K562 (cell line): ENCODE results near the gene ASZ1. TPM values are rescaled to one million over a fixed set of nuclear protein-coding genes. Genes with fewer than 3 reads are reported as not detected.

Experiments used
- BCL6 ChIP-seq: fragments of 250-450 bp; sonication (Bioruptor Pico); IDR thresholded peaks from 2 replicates; pipeline ENCODE4 v1.4.0; 2020
- C11orf30 ChIP-seq: fragments of 450-650 bp; IDR thresholded peaks from 2 replicates; pipeline ENCODE4 v1.6.1; 2016; ENCODE audit warnings: low read depth, mild to moderate bottlenecking
- CBX2 ChIP-seq: fragments of 200-600 bp; sonication (generic); IDR thresholded peaks from one replicate; pipeline ENCODE4 v1.6.1; 2012; ENCODE audit warnings: mild to moderate bottlenecking, low read length, inconsistent platforms; ENCODE audit not compliant: insufficient read depth, poor library complexity, severe bottlenecking
- CEBPB ChIP-seq: fragments of 450-650 bp; IDR thresholded peaks from 2 replicates; pipeline ENCODE4 v1.6.1; 2016; ENCODE audit warnings: missing genetic modification characterization, missing compliant biosample characterization
- CHD2 ChIP-seq: IDR thresholded peaks from 2 replicates; pipeline ENCODE4 v1.6.1; 2011; ENCODE audit warnings: low read depth, low read length
- CHD4 ChIP-seq: fragments of 200-600 bp; sonication (generic); IDR thresholded peaks from 3 replicates; pipeline ENCODE4 v1.6.1; 2012; ENCODE audit warnings: low read depth, mild to moderate bottlenecking, mixed read lengths, low read length, inconsistent platforms; ENCODE audit not compliant: insufficient read depth, insufficient replicate concordance, poor library complexity, severe bottlenecking
- CTCFL ChIP-seq: IDR thresholded peaks from 2 replicates; pipeline ENCODE4 v1.6.1; 2011; ENCODE audit warnings: borderline replicate concordance, low read depth, mild to moderate bottlenecking, moderate library complexity, low read length; ENCODE audit not compliant: insufficient read depth, poor library complexity, severe bottlenecking
- EGR1 ChIP-seq: fragments of 450-650 bp; conservative IDR thresholded peaks from 2 replicates; pipeline ENCODE4 v1.6.1; 2017; ENCODE audit warnings: mild to moderate bottlenecking
- PML ChIP-seq: IDR thresholded peaks from 2 replicates; pipeline ENCODE4 v1.6.1; 2012; ENCODE audit warnings: low read length, inconsistent platforms
- SIN3B ChIP-seq: fragments of 450-650 bp; IDR thresholded peaks from 2 replicates; pipeline ENCODE4 v1.6.1; 2017; ENCODE audit warnings: low read depth, mild to moderate bottlenecking, moderate library complexity
- SRSF7 ChIP-seq: fragments of 200-400 bp; formaldehyde crosslinking; optimal IDR thresholded peaks from 2 replicates; pipeline ENCODE3; 2017; ENCODE audit warnings: mild to moderate bottlenecking, low read depth, low read length
- THRB ChIP-seq: fragments of 450-650 bp; formaldehyde crosslinking; conservative IDR thresholded peaks from 2 replicates; pipeline ENCODE4 v1.4.0; 2022; ENCODE audit warnings: mild to moderate bottlenecking, missing genetic modification characterization
- ZNF133 ChIP-seq: fragments of 250-450 bp; sonication (Bioruptor Pico); IDR thresholded peaks from 2 replicates; pipeline ENCODE4 v1.4.0; 2020; ENCODE audit warnings: mild to moderate bottlenecking
- ZNF785 ChIP-seq: fragments of 250-450 bp; sonication (Bioruptor Pico); IDR thresholded peaks from 2 replicates; pipeline ENCODE4 v1.4.0; 2020; ENCODE audit warnings: mild to moderate bottlenecking
- ZSCAN32 ChIP-seq: fragments of 450-650 bp; formaldehyde crosslinking; IDR thresholded peaks from 2 replicates; pipeline ENCODE4 v1.4.0; 2020; ENCODE audit warnings: mild to moderate bottlenecking, moderate library complexity
- ZZZ3 ChIP-seq: fragments of 450-650 bp; IDR thresholded peaks from 2 replicates; pipeline ENCODE4 v1.6.1; 2016; ENCODE audit warnings: antibody characterized with exemption, mild to moderate bottlenecking, moderate library complexity
- polyA plus RNA-seq, 8 experiments: library from polyadenylated mRNA; depleted of rRNA in 4 of 8; stranded (reverse) in 5 of 8; unstranded in 3 of 8; fragments of >200 nt; fragmentation: Nextera tagmentation in 2 of 8; fragmentation: Illumina TruSeq in 1 of 8; extraction: Ambion mirVana in 2 of 8; extraction: Trizol in 1 of 8; gene quantifications; 2 replicates each; pipeline versions ENCODE4 v1.2.1 to v1.2.3, GENCODE V29; 2011 to 2014; ENCODE audit warnings: inconsistent platforms in 1 of 8, missing spikeins in 1 of 8
- total RNA-seq, 7 experiments: library from RNA; depleted of rRNA in 6 of 7; stranded (reverse); fragments of >200 nt in 6 of 7; fragmentation: Illumina TruSeq in 2 of 7; extraction: Trizol in 2 of 7; gene quantifications; 2 replicates each; pipeline versions ENCODE4 v1.2.1 to v1.2.3, GENCODE V29; 2011 to 2021; ENCODE audit warnings: low replicate concordance in 1 of 7

Gene ASZ1
- total and polyA plus RNA-seq, 9 of the 15 experiments (the other 6 are each of a cell fraction or from before 2014, with no cell fraction given) = not detected

GRCh38 chr7:117384688-117385362 is 42.5 kb downstream of the ASZ1 start (continued):
- peak; percentile 51 for TF ChIP-seq CEBPB (tag)
- no peak for TF ChIP-seq ZNF785 (CRISPR knock-in tag)
- no peak for TF ChIP-seq CBX2
- TF ChIP-seq CHD4 = no peak
- no peak for TF ChIP-seq CTCFL
- TF ChIP-seq C11orf30 = no peak
- no peak for TF ChIP-seq ZZZ3
- no peak for TF ChIP-seq THRB
- TF ChIP-seq SIN3B = no peak
- no peak for TF ChIP-seq ZNF133
- TF ChIP-seq BCL6 (CRISPR knock-in tag) = no peak
- no peak for TF ChIP-seq SRSF7
- peak; percentile 48; the same call in 1 of the 2 replicates for TF ChIP-seq ZSCAN32 (CRISPR knock-in tag)
- no peak for TF ChIP-seq EGR1
- no peak for TF ChIP-seq CHD2
- TF ChIP-seq PML = no peak
- TF ChIP-seq, all 486 proteins: peak for 5
